D341Med (cell line): ENCODE data around the gene CASQ2.

Source experiments
- DNase-seq: peaks from one replicate; pipeline ENCODE4 v3.0.0; 2012; ENCODE audit warnings: low spot score

CASQ2 gene

DNA sequence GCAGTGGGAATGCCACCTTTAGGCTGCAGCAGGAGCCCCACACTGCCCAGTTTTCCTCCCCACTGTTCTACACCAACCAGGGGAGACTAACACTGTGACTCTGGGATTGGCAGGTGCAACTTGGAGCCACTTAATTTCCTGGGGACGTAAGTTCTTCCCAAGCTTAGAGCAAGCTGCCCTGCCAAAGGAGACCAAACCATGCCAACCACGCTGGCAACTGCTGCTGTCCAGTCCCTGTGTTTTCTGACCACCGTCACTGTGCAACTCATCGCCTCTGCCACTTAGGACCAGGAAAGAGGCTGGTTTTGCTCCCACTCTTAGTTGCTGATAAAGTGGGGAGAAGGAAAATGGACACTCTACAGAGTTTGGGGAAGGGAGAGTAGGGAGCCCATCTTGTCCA, 76.3 kb downstream of the CASQ2 start:
- DNase-seq, result no peak

DNA sequence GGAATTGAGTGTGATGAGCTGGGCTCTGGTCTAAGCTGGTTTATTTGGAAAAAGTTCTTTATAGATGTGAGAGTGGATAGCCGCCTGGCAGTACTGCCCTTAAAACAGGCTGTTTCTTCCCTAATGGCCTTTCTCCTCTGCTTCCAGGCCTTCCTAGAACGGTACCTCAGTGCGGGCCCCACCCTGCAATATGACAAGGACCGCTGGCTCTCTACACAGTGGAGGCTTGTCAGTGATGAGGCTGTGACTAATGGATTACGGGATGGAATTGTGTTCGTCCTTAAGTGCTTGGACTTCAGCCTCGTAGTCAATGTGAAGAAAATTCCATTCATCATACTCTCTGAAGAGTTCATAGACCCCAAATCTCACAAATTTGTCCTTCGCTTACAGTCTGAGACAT, 77.5 kb downstream of the CASQ2 start:
- DNase-seq, result no peak

DNA sequence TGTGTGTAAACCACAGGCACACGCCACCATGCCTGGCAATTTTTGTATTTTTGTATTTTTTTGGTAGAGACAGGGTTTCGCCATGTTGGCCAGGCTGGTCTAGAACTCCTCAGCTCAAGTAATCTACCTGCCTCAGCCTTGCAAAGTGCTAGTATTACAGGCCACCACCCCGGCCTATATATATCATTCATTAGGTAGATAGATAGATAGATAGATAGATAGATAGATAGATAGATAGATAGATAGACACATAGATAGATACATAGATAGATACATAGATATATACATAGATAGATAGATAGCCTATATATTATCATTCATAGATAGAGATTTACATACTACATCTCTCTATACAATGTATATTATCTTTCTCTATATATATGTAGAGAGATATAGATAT, 80.8 kb downstream of the CASQ2 start:
- DNase-seq, result no peak

DNA sequence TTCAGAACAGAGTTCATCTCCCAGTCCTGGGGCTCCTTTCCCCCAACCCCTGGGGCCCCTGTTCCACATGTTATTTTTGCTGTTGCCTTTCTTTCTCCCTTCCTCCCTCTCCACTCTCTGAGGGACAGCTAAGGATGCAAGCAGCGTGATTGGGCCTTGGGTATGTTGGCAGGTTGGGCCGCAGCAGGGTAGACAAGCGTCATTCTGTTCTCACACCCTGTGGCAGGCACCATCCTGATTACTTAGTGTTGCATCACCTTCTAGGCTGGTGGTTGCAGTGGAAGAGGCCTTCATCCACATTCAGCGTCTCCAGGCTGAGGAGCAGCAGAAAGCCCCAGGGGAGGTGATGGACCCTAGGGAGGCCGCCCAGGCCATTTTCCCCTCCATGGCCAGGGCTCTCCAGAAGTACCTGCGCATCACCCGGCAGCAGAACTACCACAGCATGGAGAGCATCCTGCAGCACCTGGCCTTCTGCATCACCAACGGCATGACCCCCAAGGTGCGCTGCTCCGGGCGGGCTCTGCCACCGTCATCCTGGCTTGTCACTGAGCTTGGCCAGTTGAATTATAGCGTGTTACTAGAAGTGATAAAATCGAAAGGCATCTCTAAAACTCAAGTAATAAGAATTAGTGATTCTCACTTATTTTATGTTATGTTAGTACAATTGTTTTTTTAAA, 83.3 kb downstream of the CASQ2 start:
- no peak for DNase-seq

DNA sequence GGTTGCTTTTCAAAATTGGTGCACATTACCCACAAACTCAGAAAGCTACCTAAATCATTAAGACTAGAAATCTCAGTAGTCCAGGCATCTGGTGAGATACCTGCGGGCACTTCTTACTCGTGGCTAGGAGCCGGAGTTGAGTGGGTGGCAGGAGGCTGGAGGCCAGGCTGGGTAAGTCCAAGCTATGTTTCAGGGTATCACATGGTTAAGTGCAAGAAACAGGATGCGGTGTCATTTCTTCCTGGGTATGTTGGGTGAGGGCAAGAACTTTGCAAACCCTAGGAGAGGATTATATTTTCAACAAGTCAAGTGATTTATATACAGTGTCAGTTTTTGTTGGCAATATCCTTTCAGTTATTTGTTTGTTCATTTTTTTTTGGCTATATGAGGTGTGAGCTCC, 85.7 kb downstream of the CASQ2 start:
- DNase-seq, result no peak

DNA sequence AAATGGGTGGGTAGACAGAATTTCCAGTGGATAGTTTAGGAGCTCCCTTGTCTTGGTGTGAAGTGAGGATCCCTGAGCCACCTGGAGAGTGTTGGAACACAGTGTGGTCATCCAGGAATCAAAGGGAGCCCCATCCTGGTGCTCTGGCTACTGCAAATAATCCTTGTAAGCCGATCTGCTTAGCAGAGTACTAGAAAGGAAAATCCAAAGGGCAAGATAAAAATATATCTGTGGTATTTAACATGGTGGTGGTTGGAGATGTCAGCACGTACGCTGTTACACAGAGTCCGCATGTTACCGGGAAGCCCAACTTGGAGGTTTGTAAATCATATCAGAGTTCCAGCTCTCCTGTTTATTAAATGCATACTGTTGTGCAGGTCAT, 87.8 kb downstream of the CASQ2 start:
- DNase-seq, result no peak

DNA sequence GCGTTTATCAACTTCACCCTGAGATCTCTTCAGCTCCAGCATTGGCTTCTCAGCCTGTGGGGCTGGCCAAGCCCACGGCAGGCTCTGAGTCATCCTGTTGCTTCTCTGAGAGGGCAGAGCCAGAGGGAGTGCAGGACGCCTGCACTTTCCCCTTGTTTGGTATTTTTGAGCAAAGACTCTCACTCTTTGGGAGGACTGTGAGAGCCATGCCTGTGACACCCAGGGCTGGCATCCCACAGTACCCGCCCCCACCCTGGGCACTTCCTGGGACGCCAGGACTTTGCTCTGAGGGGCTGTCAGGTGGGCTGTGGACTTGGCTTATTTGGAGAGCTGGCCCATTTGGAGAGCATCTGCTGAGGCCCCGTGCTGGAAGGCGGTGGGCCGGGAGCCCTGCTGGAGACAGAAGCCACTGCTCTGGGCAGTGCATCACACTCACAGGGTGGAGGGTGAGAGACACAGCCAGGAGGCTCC, 89.3 kb downstream of the CASQ2 start:
- no peak for DNase-seq

DNA sequence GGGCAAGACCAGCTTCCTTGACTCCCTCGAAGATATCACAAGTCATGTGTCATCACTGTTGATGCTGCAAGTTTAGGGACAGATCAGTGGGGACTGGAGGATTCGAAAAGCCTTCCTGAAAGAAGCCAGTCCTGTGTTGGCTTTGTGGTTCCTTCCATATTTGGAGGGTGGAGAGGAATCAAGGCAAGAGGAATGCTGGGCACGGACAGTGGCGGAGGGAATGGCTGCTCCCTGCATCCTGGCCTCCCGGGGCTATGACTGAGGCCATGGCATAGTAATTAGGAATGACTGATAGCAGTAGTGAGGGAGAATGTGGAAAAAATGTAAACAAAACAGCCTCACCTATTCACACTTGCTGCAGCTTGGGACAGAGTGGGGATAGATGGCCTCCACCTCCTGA, 90.4 kb downstream of the CASQ2 start:
- DNase-seq, result no peak

DNA sequence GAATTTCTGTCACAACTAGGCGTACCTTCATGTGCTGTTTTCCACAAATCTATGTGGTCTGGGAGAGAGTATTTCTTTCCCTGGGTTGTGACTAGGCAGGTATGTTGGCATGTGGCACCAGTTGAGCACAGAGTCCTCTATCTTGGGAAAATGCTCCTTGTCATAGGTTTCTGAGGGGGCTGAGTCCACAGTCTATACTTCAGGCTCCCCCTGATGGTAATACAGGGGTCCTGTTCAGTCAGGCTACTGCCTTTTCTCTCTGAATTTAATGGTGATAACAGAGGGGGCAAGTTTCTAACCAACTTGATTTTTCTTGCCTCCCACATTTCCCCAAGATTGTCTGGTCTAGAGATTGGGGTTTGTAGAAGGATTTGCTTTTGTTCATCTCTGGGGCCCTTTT, 90.9 kb downstream of the CASQ2 start:
- no peak for DNase-seq

DNA sequence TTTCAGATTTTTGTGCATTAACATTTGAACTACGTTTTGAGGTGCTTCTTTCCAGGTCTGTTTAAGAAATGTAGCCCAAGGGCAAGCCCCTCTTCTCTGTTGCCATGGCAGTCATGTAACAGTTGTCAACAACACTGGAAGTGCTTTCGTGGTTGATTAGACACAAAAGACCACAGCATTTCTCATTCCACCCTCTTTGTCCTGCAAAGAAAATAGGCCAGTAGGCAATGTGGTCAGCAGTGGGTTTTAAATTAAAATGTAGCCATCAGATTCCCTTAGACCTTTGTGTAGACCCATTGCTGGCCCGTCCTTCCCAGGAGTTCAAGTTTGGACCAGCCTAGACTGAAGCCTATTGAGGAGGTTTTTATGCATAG, 91.3 kb downstream of the CASQ2 start:
- no peak for DNase-seq

DNA sequence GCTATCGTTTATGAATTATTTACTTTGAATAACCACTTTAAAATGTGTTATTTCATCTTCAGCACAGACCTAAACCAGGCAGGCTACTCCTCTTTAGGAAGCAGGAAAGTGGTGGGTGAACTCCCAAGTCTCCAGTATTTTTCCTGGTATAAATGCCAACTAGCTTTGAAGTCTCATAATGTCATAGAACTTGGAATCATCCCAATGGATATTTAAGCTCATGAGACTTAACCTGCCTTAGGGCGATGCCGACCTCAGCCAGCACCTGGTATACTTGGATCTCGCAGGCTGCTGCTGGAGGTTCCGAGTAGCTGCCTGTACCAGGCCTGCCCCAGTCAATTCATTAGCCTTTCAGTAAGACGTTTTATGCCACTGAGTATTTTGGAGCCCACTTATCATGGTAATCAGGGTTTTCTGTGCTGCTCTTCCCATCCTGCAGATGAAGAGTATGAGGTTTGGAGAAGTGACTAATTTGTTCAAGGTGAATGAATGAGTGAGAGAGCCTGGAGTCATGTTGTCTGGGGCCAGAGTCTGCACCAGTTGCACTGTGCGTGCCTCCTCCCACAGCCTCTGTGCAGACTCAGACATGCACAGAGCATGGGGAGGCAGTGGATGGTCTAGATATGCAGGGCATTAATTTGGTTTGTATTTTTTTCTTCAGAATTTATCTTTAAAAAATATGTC, 91.9 kb downstream of the CASQ2 start:
- DNase-seq, result no peak

DNA sequence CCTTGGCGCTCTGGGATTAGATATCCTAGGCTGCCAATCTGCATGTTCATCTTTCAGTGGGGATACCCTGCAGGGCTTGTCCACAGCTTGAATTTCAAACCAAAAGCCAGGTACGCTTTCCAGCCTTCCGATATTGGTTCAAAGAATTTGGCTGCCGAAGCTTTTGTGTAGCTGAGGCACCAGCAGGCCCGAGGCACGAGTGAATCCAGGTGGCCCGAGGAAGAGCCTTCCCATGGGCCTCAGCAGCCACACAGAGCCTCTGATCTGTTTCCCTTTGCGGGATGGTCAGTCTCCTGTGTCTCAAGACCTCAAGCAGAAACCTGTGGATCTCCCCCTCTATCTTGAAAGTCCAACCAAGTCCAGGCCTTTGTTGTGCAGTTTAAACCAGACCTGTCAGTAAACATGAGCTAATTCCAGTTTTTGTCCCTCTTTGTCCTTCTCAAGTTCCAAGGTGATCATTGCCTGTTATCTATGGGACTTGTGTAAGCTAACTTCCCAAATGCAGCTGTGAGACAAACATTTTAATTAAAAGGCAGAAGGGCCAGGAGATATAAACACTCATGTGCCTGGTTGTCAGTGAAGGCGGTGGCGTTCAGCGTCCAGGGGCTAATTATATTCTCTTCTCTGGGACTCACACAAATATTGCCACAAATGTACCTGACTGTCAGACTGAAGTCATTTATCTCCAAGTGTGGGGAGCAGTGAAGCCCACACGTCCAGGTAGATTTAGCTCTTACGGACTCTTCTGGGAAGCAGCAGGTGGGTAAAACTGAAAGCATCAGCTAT, 96.1 kb downstream of the CASQ2 start:
- DNase-seq, result no peak

DNA sequence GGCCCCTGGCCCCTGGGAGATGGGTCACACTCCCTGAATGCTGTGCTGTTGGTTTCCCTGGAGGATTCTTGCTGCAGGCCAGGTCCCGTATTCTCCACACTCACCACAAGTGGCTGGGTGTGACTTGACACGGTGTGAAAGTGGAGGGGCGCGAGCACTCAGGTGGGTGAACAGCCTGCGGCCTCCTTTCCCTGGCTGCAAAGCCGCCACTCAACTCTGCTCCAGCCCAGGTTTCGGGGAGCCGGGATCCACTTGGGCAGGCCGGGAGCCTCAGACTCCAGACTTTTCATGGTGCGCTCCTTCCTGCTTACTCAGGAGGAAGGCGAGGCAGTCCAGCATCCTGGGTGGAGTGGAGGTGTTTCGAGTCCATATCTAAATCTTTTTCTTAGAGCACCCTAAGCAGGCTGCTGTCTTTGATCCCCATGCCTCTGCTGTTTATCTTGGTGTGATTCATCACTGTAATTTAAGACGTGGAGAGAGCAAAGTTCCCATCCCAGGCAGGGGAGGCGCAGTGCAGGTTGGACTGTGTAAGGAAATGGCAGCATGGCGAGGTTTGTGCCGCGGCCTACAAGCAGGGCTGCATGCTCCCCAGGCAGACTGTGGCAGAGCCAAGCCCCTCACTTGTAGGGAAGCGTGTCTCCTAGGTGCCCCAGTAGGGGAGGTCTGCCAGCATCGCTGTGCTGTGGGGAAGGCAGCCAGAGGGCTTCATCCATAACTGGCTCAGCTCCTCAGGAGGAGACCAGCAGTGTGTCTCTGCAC, 97.2 kb downstream of the CASQ2 start:
- DNase-seq, result no peak

DNA sequence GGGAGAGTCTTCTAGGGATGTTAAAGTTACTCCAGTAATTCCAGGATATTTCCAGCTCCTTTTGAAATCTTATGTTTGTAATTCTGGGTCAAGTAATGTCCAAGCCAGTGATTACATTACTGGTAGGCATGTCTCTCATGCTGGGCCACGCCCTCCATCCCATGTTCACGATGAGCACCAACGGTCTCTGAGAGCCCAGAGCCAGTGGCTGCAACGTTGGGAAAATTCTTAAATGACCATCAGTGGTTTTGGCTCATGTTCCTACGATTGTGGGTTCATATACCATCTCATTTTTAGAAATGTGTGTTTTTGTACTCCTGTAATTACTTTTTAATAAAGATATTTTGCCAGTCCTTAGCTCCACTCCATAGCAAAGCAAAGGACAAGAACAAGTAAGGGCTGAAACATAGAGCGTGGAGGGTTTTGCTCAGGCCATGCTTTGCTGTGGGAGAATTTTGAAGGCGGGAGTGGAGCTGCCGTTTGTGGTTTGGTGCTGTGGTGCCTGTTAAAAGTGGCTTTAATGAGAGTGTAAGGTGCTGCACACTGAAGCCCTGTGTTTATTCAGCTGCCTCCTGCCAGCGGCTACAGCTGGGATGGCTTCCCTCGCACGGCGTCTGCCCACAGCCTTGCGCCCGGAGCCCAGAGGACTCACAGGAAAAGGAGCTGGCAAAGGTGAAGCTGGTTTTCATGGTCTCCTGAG, 97.9 kb downstream of the CASQ2 start:
- no peak for DNase-seq

DNA sequence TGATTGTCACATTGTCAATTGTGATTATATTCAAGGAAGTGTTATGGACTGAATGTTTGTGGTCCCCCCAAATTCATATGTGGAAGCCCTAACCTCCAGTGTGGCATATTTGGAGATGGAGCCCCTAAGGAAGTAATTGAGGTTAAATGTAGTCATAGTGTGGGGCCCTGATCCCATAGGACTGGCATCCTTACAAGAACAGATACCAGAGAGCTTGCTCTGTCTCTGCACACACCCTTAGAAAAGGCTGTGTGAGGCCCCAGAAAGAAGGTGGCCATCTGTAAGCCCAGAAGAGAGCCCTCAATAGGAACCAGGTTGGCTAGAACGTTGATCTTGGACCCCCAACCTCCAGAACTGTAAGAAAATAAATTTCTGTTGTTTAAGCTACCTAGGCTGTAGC, 98.6 kb downstream of the CASQ2 start:
- no peak for DNase-seq

DNA sequence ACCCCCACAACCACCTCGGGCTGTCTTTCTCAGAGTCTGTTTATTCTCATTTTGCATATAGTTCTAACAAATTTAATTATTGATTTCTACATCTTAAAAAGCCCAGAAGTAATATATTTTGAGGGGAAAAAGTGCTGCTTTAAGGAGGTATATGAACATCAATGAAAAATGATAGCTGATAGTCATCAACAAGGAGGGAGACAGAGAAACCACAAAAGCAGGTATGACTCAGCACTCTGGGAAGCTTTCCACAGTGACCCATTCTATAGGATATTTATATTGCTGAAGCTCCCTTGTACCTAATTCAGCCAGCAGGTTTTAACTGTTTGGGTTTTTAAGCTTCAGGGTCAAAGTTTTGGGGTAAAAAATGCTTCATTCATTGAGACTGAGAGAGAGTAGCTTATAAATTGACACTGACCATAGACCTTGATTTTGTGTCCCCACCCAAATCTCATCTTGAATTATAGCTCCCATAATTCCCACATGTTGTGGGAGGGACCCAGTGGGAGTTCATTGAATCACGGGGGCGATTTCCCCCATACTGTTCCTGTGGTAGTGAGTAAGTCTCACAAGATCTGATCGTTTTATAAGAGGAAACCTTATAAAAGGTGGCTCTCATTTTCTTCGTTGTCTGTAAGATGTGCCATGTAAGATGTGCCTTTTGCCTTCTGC, 99.4 kb downstream of the CASQ2 start:
- no peak for DNase-seq

DNA sequence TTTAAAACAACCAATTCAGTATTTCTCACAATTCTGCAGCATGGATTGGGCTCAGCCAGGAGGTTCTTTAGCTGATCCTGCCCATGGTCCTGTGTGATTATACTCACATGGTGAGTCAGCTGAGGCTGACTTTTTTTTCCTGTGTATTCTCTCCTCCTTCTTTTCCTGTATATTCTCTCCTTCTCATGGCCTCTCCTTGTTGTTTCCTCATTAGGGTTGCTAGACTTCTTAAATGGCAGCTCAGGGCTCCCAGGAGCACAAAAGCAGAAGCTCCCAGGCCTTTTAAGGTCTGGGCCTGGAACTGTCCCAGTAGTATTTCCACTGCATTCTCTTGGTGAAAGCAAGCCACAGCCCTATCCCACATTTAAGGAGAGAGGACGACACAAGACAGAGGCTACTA, 99.9 kb downstream of the CASQ2 start:
- DNase-seq, result no peak

DNA sequence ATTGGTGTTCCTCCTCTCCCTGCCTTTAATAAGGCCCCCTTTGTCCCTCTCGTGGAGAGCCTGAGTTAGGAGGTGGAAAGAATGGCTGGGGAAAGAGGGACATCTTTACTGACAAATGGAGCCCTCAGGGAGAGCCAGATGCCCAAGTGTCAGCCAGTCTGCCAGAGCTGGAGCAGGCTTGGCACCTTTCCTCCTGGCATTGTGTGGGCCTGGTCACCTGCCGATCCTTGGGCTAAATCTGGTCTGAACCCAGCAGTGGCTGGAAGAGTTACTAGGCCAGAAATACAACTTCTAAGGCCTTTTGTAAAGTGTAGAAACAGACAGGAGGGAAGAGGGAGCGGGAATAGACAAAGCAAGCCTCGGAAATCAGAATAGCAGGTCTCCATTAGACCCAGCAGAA, 101.8 kb downstream of the CASQ2 start:
- DNase-seq, result no peak

DNA sequence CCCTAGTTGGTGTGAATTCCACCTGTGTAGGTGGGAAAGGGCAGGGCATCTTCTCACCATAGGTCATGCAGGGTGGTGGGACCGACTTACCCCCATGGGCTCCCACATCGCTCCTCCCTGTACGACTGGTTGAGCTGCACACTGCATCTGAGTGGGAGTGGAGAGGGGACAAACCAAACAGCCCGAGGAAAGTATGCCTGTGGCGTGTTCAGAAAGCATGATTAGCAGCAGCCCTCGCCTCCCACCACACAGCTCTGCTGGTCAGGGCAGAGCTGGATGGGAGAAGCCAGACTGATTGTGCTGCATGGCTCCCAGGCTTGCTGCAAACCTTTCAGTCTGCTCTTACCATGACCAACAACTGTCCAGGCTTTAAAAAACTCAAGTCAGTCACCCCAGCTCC, 102.3 kb downstream of the CASQ2 start:
- no peak for DNase-seq

DNA sequence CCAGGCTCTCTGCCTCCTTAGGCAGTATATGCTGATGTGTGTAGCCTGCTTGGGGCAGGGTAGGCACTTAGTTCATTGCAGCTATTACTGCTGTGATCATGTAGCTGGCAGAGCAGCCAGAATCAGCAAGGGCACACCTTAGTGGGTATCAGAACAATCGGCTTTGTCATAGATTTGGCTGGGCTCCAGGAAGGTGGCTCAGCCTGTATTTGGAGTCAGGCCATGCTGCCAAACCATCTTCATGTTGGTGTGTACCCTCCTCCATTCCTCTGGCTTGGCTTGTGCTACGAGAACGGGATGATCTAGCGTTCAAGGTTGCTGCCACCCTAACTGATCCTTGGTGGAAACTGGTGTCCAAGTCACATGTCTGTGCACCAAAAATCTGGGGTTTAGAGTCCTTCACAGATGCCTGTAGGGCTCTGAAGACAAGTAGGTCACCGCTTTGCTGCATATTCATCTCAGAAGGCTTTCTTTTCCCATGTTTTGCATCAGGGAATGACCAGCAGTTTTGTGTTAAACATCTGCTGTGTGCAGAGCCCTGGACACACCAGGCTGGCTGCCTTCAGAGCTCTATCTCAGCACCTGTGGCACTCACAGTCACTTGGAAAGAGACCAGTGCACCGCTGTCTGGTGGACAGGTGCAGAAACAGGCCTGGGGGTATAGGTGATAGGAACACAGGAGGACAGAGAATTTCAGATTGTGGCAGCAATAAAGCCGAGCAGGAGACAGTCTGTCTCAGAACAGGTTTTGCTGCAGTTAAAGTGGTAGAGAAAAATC, 103.0 kb downstream of the CASQ2 start:
- DNase-seq, result peak; percentile 45

DNA sequence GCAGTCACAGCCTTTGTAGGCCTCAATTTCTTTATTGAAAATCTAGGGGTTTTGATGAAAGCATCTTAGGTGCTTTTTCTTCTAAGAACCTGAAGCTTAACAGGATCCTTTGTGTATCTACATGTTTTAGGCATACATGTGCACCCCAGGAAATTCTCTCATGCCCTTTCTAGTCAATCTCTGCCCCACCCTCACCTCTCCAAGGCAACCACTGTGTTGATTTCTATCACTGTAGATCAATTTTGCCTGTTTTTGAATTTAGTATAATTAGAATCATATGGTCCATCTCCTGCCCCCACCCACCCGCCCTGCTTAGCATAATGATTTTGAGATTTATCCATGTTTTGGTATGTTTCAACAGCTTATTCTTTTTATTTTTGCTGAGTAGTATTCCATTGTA, 107.4 kb downstream of the CASQ2 start:
- DNase-seq, result no peak
